Gastrocnemius medialis (tissue), 4 donors: Measurements from ENCODE around the gene CFAP206. TPM values are rescaled to one million over a fixed set of nuclear protein-coding genes. Genes with fewer than 3 reads are reported as not detected.

Experiments
- ATAC-seq, 2 donors: fragments of 150-250 bp; one replicate each; pipeline ENCODE4 v1.9.1; 2016
- DNase-seq, 2 donors: peaks; one replicate each; pipeline ENCODE4 v3.0.0-alpha.2; 2019
- H3K27ac ChIP-seq, 4 donors: fragments of 200-600 bp; sonication (generic); 1 replicate in 1 of 4; 2 replicates in 3 of 4; pipeline ENCODE4 v1.5.1; 2016 to 2018; ENCODE audit warnings: mild to moderate bottlenecking in 2 of 4, moderate library complexity in 1 of 4
- H3K27me3 ChIP-seq, 3 donors: fragments of 200-600 bp; sonication (generic) in 2 of 3; 1 replicate in 1 of 3; 2 replicates in 2 of 3; pipeline versions ENCODE4 v1.5.1 to v1.6.0; 2016 to 2019; ENCODE audit warnings: mild to moderate bottlenecking in 1 of 3, moderate library complexity in 1 of 3
- H3K36me3 ChIP-seq, 2 donors: fragments of 200-600 bp; sonication (generic) in 1 of 2; one replicate each; pipeline ENCODE4 v1.5.1; 2017 to 2018
- H3K4me1 ChIP-seq, 2 donors: fragments of 200-600 bp; sonication (generic) in 1 of 2; one replicate each; pipeline ENCODE4 v1.5.1; 2016 to 2017; ENCODE audit warnings: mild to moderate bottlenecking in 2 of 2
- H3K4me3 ChIP-seq, 4 donors: fragments of 200-600 bp; sonication (generic) in 3 of 4; 1 replicate in 1 of 4; 2 replicates in 3 of 4; pipeline ENCODE4 v1.5.1; 2016 to 2019; ENCODE audit warnings: mild to moderate bottlenecking in 2 of 4
- H3K9me3 ChIP-seq, 3 donors: fragments of 200-600 bp; sonication (generic) in 2 of 3; 1 replicate in 1 of 3; 2 replicates in 2 of 3; pipeline ENCODE4 v1.5.1; 2016 to 2019
- CTCF ChIP-seq, 5 experiments: fragments of 450-650 bp in 3 of 5; fragments of 200-600 bp in 2 of 5; sonication (generic) in 2 of 5; IDR thresholded peaks in 4 of 5; conservative IDR thresholded peaks in 1 of 5; 1 replicate in 4 of 5; 2 replicates in 1 of 5; pipeline ENCODE4 v1.5.1; 2016 to 2019; ENCODE audit warnings: antibody characterized with exemption in 5 of 5, mild to moderate bottlenecking in 3 of 5, moderate library complexity in 3 of 5
- POLR2A ChIP-seq, 2 donors: fragments of 450-650 bp; IDR thresholded peaks; one replicate each; pipeline ENCODE4 v1.6.1; 2017; ENCODE audit warnings: antibody characterized with exemption in 2 of 2, mild to moderate bottlenecking in 2 of 2, moderate library complexity in 2 of 2
- in situ Hi-C, 4 donors: fragments of 200-750 bp; cut with MboI; loops; one replicate each; pipeline versions ENCODE4 v1.15.0 to v1.8.0; 2017; ENCODE audit warnings: low sequenced_read_pairs in 4 of 4
- intact Hi-C: fragments of 100-400 bp; cut with DNase I; formaldehyde crosslinking; loops from one replicate; pipeline ENCODE4 v1.15.1; 2023; ENCODE audit warnings: low total_unique reads
- total RNA-seq, 4 donors: library from RNA; depleted of rRNA; stranded (reverse); fragments of >200 nt; gene quantifications; one replicate each; pipeline versions ENCODE4 v1.1.0 to v1.2.3, GENCODE V29; 2016

The CFAP206 gene
- total RNA-seq, 4 donors from 2014 or later = 0.20 to 1.6 TPM; not detected in 2

DNA sequence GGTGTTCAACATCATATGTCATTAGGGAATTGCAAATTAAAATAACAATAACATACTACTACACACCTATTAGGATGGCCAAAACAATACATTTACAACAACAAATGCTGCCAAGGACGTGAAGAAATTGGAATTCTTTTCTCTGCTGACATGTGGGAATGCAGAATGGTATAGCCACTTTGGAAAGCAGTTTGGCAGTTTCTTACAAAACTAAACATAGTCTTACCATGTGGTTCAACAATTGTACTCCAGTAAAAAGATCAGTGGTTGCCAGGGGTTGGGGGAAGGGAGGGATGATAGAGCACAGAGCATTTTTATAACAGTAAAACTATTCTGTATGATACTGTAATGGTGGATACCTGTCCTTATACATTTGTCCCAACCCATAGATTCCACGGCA is 12.3 kb upstream of the CFAP206 start:
- intact Hi-C loops (no loop called here), in situ Hi-C loops (loop anchor here in 3 of 4 donors (25.0 kb wide), 1 partner anchor 1467 kb away; no protein-coding TSS in a partner anchor)
- no peaks in the 10 kb centered on the region for H3K9me3 ChIP-seq
- no peaks in the 10 kb centered on the region for H3K27me3 ChIP-seq
- TF ChIP-seq CTCF (IDR thresholded peaks at IDR 0.05 in 4 of 5, conservative IDR thresholded peaks at IDR 0.05 in 1 of 5) = no peak
- TF ChIP-seq POLR2A (IDR thresholded peaks at IDR 0.05) = no peak
- no peaks in the 10 kb centered on the region for H3K4me1 ChIP-seq
- DNase-seq = no peak
- H3K4me3 ChIP-seq = no peak overlapping the region
- H3K27ac ChIP-seq = no peak overlapping the region
- no peaks in the 10 kb centered on the region for H3K36me3 ChIP-seq
- no peak for ATAC-seq

GRCh38 chr6:87396595-87397392 is 11.0 kb upstream of the CFAP206 start:
- Histone ChIP-seq H3K27me3 (no peaks in the 10 kb centered on the region), H3K4me1 (no peaks in the 10 kb centered on the region), H3K36me3 (no peaks in the 10 kb centered on the region), H3K4me3 (no peak overlapping the region), H3K9me3 (no peaks in the 10 kb centered on the region), H3K27ac (no peak overlapping the region)
- in situ Hi-C loops = loop anchor here in 3 of 4 donors (25.0 kb wide), 1 partner anchor 1466 kb away; no protein-coding TSS in a partner anchor
- DNase-seq (no peak), ATAC-seq (no peak)
- intact Hi-C loops = no loop called here
- no peak for TF ChIP-seq POLR2A (IDR thresholded peaks at IDR 0.05)
- TF ChIP-seq CTCF (IDR thresholded peaks at IDR 0.05 in 4 of 5, conservative IDR thresholded peaks at IDR 0.05 in 1 of 5) = no peak

DNA sequence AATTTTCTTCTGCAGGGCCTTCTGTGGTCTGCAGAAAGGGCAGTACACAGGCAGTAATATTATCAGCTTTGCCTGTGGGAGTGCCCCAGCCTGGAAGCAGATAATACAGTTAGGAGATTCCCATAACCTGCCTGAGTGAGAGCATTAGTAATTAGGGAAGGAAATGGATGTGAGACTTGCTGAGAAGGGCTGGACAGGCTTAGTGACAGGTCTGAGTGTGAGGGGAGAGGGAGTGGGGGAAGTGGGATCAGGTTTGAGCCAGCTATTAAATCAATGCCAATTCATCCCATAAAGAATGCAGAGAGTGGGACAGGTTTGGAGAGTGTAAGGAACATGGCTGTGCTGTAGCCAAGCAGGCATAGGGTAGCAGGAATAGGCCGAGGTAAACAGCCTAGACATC is 10.1 kb upstream of the CFAP206 start:
- intact Hi-C loops (no loop called here), in situ Hi-C loops (loop anchor here in 3 of 4 donors (25.0 kb wide), 1 partner anchor 1465 kb away; no protein-coding TSS in a partner anchor)
- no peak for ATAC-seq
- TF ChIP-seq CTCF (IDR thresholded peaks at IDR 0.05 in 4 of 5, conservative IDR thresholded peaks at IDR 0.05 in 1 of 5) = no peak
- no peak for TF ChIP-seq POLR2A (IDR thresholded peaks at IDR 0.05)
- DNase-seq = no peak
- no peaks in the 10 kb centered on the region for H3K9me3 ChIP-seq
- H3K36me3 ChIP-seq = no peaks in the 10 kb centered on the region
- no peaks in the 10 kb centered on the region for H3K27me3 ChIP-seq
- H3K4me1 ChIP-seq = no peaks in the 10 kb centered on the region
- no peak overlapping the region for H3K4me3 ChIP-seq
- H3K27ac ChIP-seq = no peak overlapping the region

- intact Hi-C loops (loop anchor here (10.0 kb wide), 1 partner anchor 183 kb away; the partner anchor contains the start of gene RARS2), in situ Hi-C loops (no loop called here)
- ATAC-seq = no peak
- TF ChIP-seq POLR2A (IDR thresholded peaks at IDR 0.05) = no peak
- TF ChIP-seq CTCF (IDR thresholded peaks at IDR 0.05 in 4 of 5, conservative IDR thresholded peaks at IDR 0.05 in 1 of 5) = no peak
- Histone ChIP-seq H3K9me3 (no peaks in the 10 kb centered on the region), H3K27me3 (no peaks in the 10 kb centered on the region), H3K27ac (no peak overlapping the region), H3K4me1 (no peaks in the 10 kb centered on the region), H3K36me3 (no peaks in the 10 kb centered on the region), H3K4me3 (no peak overlapping the region)
- no peak for DNase-seq
These were observed 5.9 kb upstream of the CFAP206 start for GRCh38 chr6:87401832-87402231.
